H9 (cell line): ENCODE data around the gene WNT4. TPM values are rescaled to one million over a fixed set of nuclear protein-coding genes. Genes with fewer than 3 reads are reported as not detected.

Source experiments
- DNase-seq: peaks from one replicate; pipeline ENCODE4 v3.0.0-alpha.2; 2017
- H2AFZ ChIP-seq: one replicate; pipeline ENCODE4 v1.6.1; 2013; ENCODE audit warnings: mild to moderate bottlenecking, low read length, control low read depth, moderate library complexity
- H2AK5ac ChIP-seq: 2 replicates; pipeline ENCODE4 v1.6.1; 2013; ENCODE audit warnings: low read length, control low read depth, mixed read lengths; ENCODE audit not compliant: insufficient read length
- H2BK120ac ChIP-seq: one replicate; pipeline ENCODE4 v1.6.1; 2013; ENCODE audit warnings: low read depth, mild to moderate bottlenecking, low read length, control low read depth, inconsistent platforms; ENCODE audit not compliant: poor library complexity, severe bottlenecking
- H2BK12ac ChIP-seq: 2 replicates; pipeline ENCODE4 v1.6.1; 2013; ENCODE audit warnings: low read length, control low read depth, mixed read lengths, low read depth; ENCODE audit not compliant: insufficient read length
- H2BK15ac ChIP-seq: 2 replicates; pipeline ENCODE4 v1.6.1; 2013; ENCODE audit warnings: low read depth, low read length, control low read depth
- H2BK20ac ChIP-seq: one replicate; pipeline ENCODE4 v1.6.1; 2013; ENCODE audit warnings: low read depth, mild to moderate bottlenecking, low read length, control low read depth, inconsistent platforms; ENCODE audit not compliant: poor library complexity, severe bottlenecking
- H2BK5ac ChIP-seq: 2 replicates; pipeline ENCODE4 v1.6.1; 2013; ENCODE audit warnings: low read length, control low read depth, mixed read lengths; ENCODE audit not compliant: insufficient read length
- H3K14ac ChIP-seq: 2 replicates; pipeline ENCODE4 v1.6.1; 2013; ENCODE audit warnings: low read length, control low read depth; ENCODE audit not compliant: insufficient read depth
- H3K18ac ChIP-seq: 2 replicates; pipeline ENCODE4 v1.6.1; 2013; ENCODE audit warnings: low read depth, mild to moderate bottlenecking, mixed read lengths, low read length, control low read depth; ENCODE audit not compliant: insufficient read length
- H3K23ac ChIP-seq: 2 replicates; pipeline ENCODE4 v1.6.1; 2013; ENCODE audit warnings: low read length, control low read depth, mixed read lengths, low read depth; ENCODE audit not compliant: insufficient read length
- H3K23me2 ChIP-seq: 2 replicates; pipeline ENCODE4 v1.6.1; 2013; ENCODE audit warnings: low read depth, mild to moderate bottlenecking, mixed read lengths, low read length, control low read depth; ENCODE audit not compliant: insufficient read length, poor library complexity, severe bottlenecking
- H3K27ac ChIP-seq: 2 replicates; pipeline ENCODE4 v1.5.1; 2013; ENCODE audit warnings: low read length, control low read depth, mixed read lengths, low read depth; ENCODE audit not compliant: insufficient read length
- H3K27me3 ChIP-seq: 2 replicates; pipeline ENCODE4 v1.6.1; 2013; ENCODE audit warnings: low read length, control low read depth, inconsistent platforms; ENCODE audit not compliant: insufficient read depth
- H3K4ac ChIP-seq: 2 replicates; pipeline ENCODE4 v1.6.1; 2013; ENCODE audit warnings: low read depth, mild to moderate bottlenecking, control low read depth, inconsistent platforms, low read length, moderate library complexity
- H3K4me1 ChIP-seq: 2 replicates; pipeline ENCODE4 v1.6.1; 2013; ENCODE audit warnings: low read length, control low read depth, inconsistent platforms; ENCODE audit not compliant: insufficient read depth
- H3K4me2 ChIP-seq: 2 replicates; pipeline ENCODE4 v1.6.1; 2013; ENCODE audit warnings: low read length, control low read depth, mixed read lengths; ENCODE audit not compliant: insufficient read length, insufficient read depth
- H3K56ac ChIP-seq: 2 replicates; pipeline ENCODE4 v1.6.1; 2013; ENCODE audit warnings: low read depth, mild to moderate bottlenecking, mixed read lengths, low read length, control low read depth; ENCODE audit not compliant: insufficient read length
- H3K79me1 ChIP-seq: 2 replicates; pipeline ENCODE4 v1.6.1; 2013; ENCODE audit warnings: low read depth, mild to moderate bottlenecking, moderate library complexity, low read length, control low read depth, inconsistent platforms; ENCODE audit not compliant: insufficient read depth, poor library complexity, severe bottlenecking
- H3K79me2 ChIP-seq: 2 replicates; pipeline ENCODE4 v1.6.1; 2013; ENCODE audit warnings: low read length, control low read depth, inconsistent platforms; ENCODE audit not compliant: insufficient read depth
- H3K9ac ChIP-seq: 2 replicates; pipeline ENCODE4 v1.6.1; 2013; ENCODE audit warnings: low read length, control low read depth, mixed read lengths; ENCODE audit not compliant: insufficient read length; ENCODE audit errors: extremely low read depth
- H3K9me3 ChIP-seq: one replicate; pipeline ENCODE4 v1.6.1; 2013; ENCODE audit warnings: low read depth, low read length, inconsistent platforms; ENCODE audit not compliant: control insufficient read depth
- H3T11ph ChIP-seq: one replicate; pipeline ENCODE4 v1.6.1; 2013; ENCODE audit warnings: mild to moderate bottlenecking, low read length, control low read depth, inconsistent platforms
- H4K20me1 ChIP-seq: one replicate; pipeline ENCODE4 v1.6.1; 2013; ENCODE audit not compliant: control insufficient read depth, insufficient read length, insufficient read depth
- H4K5ac ChIP-seq: 2 replicates; pipeline ENCODE4 v1.6.1; 2013; ENCODE audit warnings: low read depth, mild to moderate bottlenecking, mixed read lengths, low read length, control low read depth; ENCODE audit not compliant: insufficient read length
- H4K8ac ChIP-seq: replicated peaks from 2 replicates; pipeline ENCODE4 v1.6.1; 2013; ENCODE audit warnings: low read length, control low read depth, mixed read lengths, low read depth; ENCODE audit not compliant: insufficient read length
- H4K91ac ChIP-seq: 2 replicates; pipeline ENCODE4 v1.6.1; 2013; ENCODE audit warnings: low read depth, mild to moderate bottlenecking, moderate library complexity, mixed read lengths, low read length, control low read depth; ENCODE audit not compliant: insufficient read length
- H3K27ac Mint-ChIP-seq, 3 experiments: 2 replicates in 2 of 3; 3 replicates in 1 of 3; pipeline ENCODE4 v1.8.0; 2020 to 2021; ENCODE audit warnings: mixed read lengths in 3 of 3, mild to moderate bottlenecking in 1 of 3, moderate library complexity in 1 of 3
- H3K27me3 Mint-ChIP-seq: 2 replicates; pipeline ENCODE4 v1.8.0; 2021; ENCODE audit warnings: low read depth, mild to moderate bottlenecking, moderate library complexity, mixed read lengths
- H3K36me3 Mint-ChIP-seq, 3 experiments: 2 replicates in 2 of 3; 3 replicates in 1 of 3; pipeline ENCODE4 v1.8.0; 2020 to 2021; ENCODE audit warnings: low read depth in 3 of 3, mixed read lengths in 3 of 3; ENCODE audit not compliant: insufficient read depth in 1 of 3
- H3K4me1 Mint-ChIP-seq, 2 experiments: 2 replicates each; pipeline ENCODE4 v1.8.0; 2020; ENCODE audit warnings: mixed read lengths in 2 of 2
- H3K4me3 Mint-ChIP-seq, 2 experiments: 2 replicates in 1 of 2; 3 replicates in 1 of 2; pipeline ENCODE4 v1.8.0; 2020 to 2021; ENCODE audit warnings: mild to moderate bottlenecking in 2 of 2, mixed read lengths in 2 of 2, moderate library complexity in 1 of 2
- H3K9me3 Mint-ChIP-seq, 2 experiments: 2 replicates in 1 of 2; 3 replicates in 1 of 2; pipeline ENCODE4 v1.8.0; 2020; ENCODE audit warnings: mild to moderate bottlenecking in 2 of 2, mixed read lengths in 2 of 2, moderate library complexity in 1 of 2
- WGBS: extraction: QIAGEN DNeasy Blood & Tissue Kit; methylation state at CpG from one replicate; pipeline ENCODE4 v1.1.7; 2013; ENCODE audit warnings: missing lambda C conversion rate, low lambda C conversion rate, mixed read lengths; ENCODE audit not compliant: insufficient read length; ENCODE audit errors: extremely low coverage; 5-methylcytosine and 5-hydroxymethylcytosine counted together
- total RNA-seq: library from RNA; stranded (reverse); gene quantifications from 2 replicates; pipeline ENCODE4 v1.2.1, GENCODE V29; 2021
- TF ChIP-seq, protein P1 (sequence below): fragments of 200-600 bp; sonication (generic); conservative IDR thresholded peaks from 3 replicates; pipeline ENCODE4 v1.8.0; 2021; ENCODE audit warnings: antibody characterized with exemption, mild to moderate bottlenecking

WNT4 gene
- total RNA-seq, 1 experiment from 2014 or later, result 1.4 TPM

DNA sequence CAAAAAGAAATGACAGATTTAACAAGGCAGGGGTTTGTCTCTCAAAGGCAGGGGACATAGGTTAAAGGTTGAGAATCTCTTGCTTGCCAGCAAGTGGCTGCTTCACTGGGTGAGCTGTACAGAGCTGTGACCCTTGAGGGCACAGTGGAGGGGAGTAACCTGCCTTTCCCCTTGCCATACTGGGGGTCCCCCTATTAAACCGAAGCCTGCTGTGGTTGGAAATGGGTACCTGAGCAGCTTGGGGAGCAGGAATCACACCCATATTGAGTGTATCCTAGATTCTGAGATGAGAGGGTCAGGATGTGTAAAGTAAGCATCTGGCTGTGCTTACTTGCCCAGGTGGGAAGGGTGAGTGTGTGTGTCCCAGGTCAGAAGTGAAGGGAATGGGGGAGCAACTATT lies 31.8 kb downstream of the WNT4 start:
- Histone ChIP-seq H3K4me1 (no peaks in the 10 kb centered on the region; the same call in 1 of the 2 replicates), H3K56ac (no peak overlapping the region), H2AK5ac (no peak overlapping the region), H2AFZ (no peak overlapping the region), H2BK5ac (no peak overlapping the region), H4K8ac (no peak overlapping the region), H3K27me3 (no peaks in the 10 kb centered on the region), H3K14ac (no peak overlapping the region), H3K9ac (no peak overlapping the region), H3K4me2 (no peak overlapping the region), H4K20me1 (no peaks in the 10 kb centered on the region), H3K79me2 (no peaks in the 10 kb centered on the region), H3K23me2 (no peaks in the 10 kb centered on the region), H3K4ac (no peak overlapping the region), H2BK15ac (no peak overlapping the region), H4K5ac (no peak overlapping the region), H3K79me1 (peaks cover 6% of the 10 kb centered on the region), H3K23ac (no peak overlapping the region), H2BK20ac (no peak overlapping the region), H2BK12ac (no peak overlapping the region), H2BK120ac (no peak overlapping the region), H3K27ac (no peak overlapping the region), H3K9me3 (no peaks in the 10 kb centered on the region), H4K91ac (no peak overlapping the region), H3K18ac (no peak overlapping the region), H3T11ph (no peak overlapping the region)
- no peaks in the 10 kb centered on the region for H3K27me3 Mint-ChIP-seq
- no peaks in the 10 kb centered on the region for H3K9me3 Mint-ChIP-seq
- peaks cover 0 to 9% (median 7%) of the 10 kb centered on the region in 3 experiments; a peak in 6 of 7 replicates for H3K36me3 Mint-ChIP-seq
- H3K27ac Mint-ChIP-seq, result 0 out of 7 replicates have a peak overlapping the region, but pooled peaks of 1 of the 3 experiments have one; percentile 5
- TF ChIP-seq, protein P1, sequence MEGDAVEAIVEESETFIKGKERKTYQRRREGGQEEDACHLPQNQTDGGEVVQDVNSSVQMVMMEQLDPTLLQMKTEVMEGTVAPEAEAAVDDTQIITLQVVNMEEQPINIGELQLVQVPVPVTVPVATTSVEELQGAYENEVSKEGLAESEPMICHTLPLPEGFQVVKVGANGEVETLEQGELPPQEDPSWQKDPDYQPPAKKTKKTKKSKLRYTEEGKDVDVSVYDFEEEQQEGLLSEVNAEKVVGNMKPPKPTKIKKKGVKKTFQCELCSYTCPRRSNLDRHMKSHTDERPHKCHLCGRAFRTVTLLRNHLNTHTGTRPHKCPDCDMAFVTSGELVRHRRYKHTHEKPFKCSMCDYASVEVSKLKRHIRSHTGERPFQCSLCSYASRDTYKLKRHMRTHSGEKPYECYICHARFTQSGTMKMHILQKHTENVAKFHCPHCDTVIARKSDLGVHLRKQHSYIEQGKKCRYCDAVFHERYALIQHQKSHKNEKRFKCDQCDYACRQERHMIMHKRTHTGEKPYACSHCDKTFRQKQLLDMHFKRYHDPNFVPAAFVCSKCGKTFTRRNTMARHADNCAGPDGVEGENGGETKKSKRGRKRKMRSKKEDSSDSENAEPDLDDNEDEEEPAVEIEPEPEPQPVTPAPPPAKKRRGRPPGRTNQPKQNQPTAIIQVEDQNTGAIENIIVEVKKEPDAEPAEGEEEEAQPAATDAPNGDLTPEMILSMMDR, result no peak
- H3K4me3 Mint-ChIP-seq, result no peak overlapping the region
- no CpG with 5 or more reads among the region's 1 CpG for WGBS
- H3K4me1 Mint-ChIP-seq, result peaks cover 21 to 32% of the 10 kb centered on the region in 2 experiments
- no peak for DNase-seq
